Panc1 (cell line): Measurements from ENCODE around the gene PPP1CC. TPM values are rescaled to one million over a fixed set of nuclear protein-coding genes. Genes with fewer than 3 reads are reported as not detected.

ENCODE experiments used
- ATAC-seq: fragments of 200-7000 bp; cut with Tn5 transposase; 2 replicates; pipeline ENCODE4 v1.9.1; 2020; ENCODE audit warnings: mild to moderate bottlenecking, moderate library complexity
- BruUV-seq: library from RNA; stranded (reverse); fragments of 400-500 nt; replicated peaks from 2 replicates; lab custom pipeline; 2021; lab: Mats Ljungman, UMichigan
- CTCF ChIA-PET: fragments of 300-600 bp; sonication (Branson Sonifier 250); formaldehyde crosslinking; loops from one replicate; lab custom pipeline; 2022; ENCODE audit warnings: antibody characterized with exemption; lab: Charles Lee
- POLR2A ChIA-PET: fragments of 300-600 bp; sonication (Branson Sonifier 250); formaldehyde crosslinking; loops from one replicate; lab custom pipeline; 2022; ENCODE audit warnings: antibody characterized with exemption; lab: Charles Lee
- DNase-seq: peaks from one replicate; pipeline ENCODE4 v3.0.0-alpha.2; 2010; ENCODE audit warnings: low read depth, low spot score
- H3K27ac ChIP-seq: 2 replicates; pipeline ENCODE4 v1.5.1; 2011; ENCODE audit warnings: mild to moderate bottlenecking, low read length, inconsistent platforms
- H3K27me3 ChIP-seq: fragments of 200-500 bp; sonication (Bioruptor generic); 2 replicates; pipeline ENCODE4 v1.6.0; 2014; ENCODE audit warnings: low read length, inconsistent platforms; ENCODE audit not compliant: control insufficient read depth, insufficient read depth
- H3K36me3 ChIP-seq: fragments of 200-500 bp; sonication (Bioruptor generic); 2 replicates; pipeline ENCODE4 v1.5.1; 2014; ENCODE audit warnings: inconsistent platforms, mild to moderate bottlenecking, low read length, moderate library complexity; ENCODE audit not compliant: control insufficient read depth, insufficient read depth
- H3K4me1 ChIP-seq: 2 replicates; pipeline ENCODE4 v1.5.1; 2011; ENCODE audit warnings: inconsistent platforms, mild to moderate bottlenecking, low read length, moderate library complexity; ENCODE audit not compliant: control insufficient read depth, insufficient read depth
- H3K4me3 ChIP-seq, 2 experiments: 2 replicates each; pipeline ENCODE4 v1.5.1; 2011 to 2012; ENCODE audit warnings: low read depth in 2 of 2, low read length in 2 of 2, mild to moderate bottlenecking in 2 of 2, inconsistent platforms in 1 of 2, moderate library complexity in 1 of 2
- H3K9me3 ChIP-seq: fragments of 200-500 bp; sonication (Bioruptor generic); 2 replicates; pipeline ENCODE4 v1.5.1; 2014; ENCODE audit warnings: low read depth, mild to moderate bottlenecking, inconsistent platforms, low read length, moderate library complexity; ENCODE audit not compliant: control insufficient read depth, insufficient read depth
- POLR2AphosphoS5 ChIP-seq: IDR thresholded peaks from 2 replicates; pipeline ENCODE4 v1.6.1; 2012; ENCODE audit warnings: mild to moderate bottlenecking, low read depth, low read length, moderate library complexity
- SIN3A ChIP-seq: IDR thresholded peaks from 2 replicates; pipeline ENCODE4 v1.6.1; 2012; ENCODE audit warnings: low read depth, mild to moderate bottlenecking, low read length, moderate library complexity, borderline replicate concordance; ENCODE audit not compliant: insufficient read depth
- TCF7L2 ChIP-seq: IDR thresholded peaks from 2 replicates; pipeline ENCODE4 v1.6.1; 2011; ENCODE audit warnings: mild to moderate bottlenecking, low read depth, low read length, inconsistent platforms
- in situ Hi-C: cut with HindIII; loops from 2 replicates; pipeline ENCODE4 v1.10.0; 2016; ENCODE audit warnings: low sequenced_read_pairs, low pct_unique_long_range_greater_than_20kb
- intact Hi-C: fragments of 100-400 bp; cut with micrococcal nuclease; formaldehyde crosslinking; loops from one replicate; pipeline ENCODE4 v1.10.0; 2022; ENCODE audit not compliant: unreplicated experiment
- total RNA-seq: library from RNA; stranded (reverse); gene quantifications from one replicate; pipeline ENCODE4 v1.2.1, GENCODE V29; 2021; ENCODE audit not compliant: unreplicated experiment
- TF ChIP-seq, protein P1 (sequence below), 2 experiments: IDR thresholded peaks; 2 replicates each; pipeline ENCODE4 v1.6.1; 2011 to 2012; ENCODE audit warnings: low read depth in 2 of 2, control low read depth in 1 of 2, low read length in 1 of 2, mild to moderate bottlenecking in 1 of 2, moderate library complexity in 1 of 2; ENCODE audit not compliant: insufficient read depth in 1 of 2
- TF ChIP-seq, protein P2 (sequence below): fragments of 450-650 bp; IDR thresholded peaks from 2 replicates; pipeline ENCODE4 v1.5.1; 2017; ENCODE audit warnings: mild to moderate bottlenecking

Gene PPP1CC
- total RNA-seq, 1 experiment from 2014 or later: 219 TPM

GRCh38 chr12:110790301-110790700 is 47.6 kb upstream of the PPP1CC start:
- intact Hi-C loops: no loop called here
- H3K27ac ChIP-seq: no peak overlapping the region
- H3K4me1 ChIP-seq: no peaks in the 10 kb centered on the region
- DNase-seq (no peak), ATAC-seq (no peak)
- H3K4me3 ChIP-seq: no peak overlapping the region
- in situ Hi-C loops: no loop called here
- TF ChIP-seq TCF7L2: no peak
- TF ChIP-seq, protein P1, sequence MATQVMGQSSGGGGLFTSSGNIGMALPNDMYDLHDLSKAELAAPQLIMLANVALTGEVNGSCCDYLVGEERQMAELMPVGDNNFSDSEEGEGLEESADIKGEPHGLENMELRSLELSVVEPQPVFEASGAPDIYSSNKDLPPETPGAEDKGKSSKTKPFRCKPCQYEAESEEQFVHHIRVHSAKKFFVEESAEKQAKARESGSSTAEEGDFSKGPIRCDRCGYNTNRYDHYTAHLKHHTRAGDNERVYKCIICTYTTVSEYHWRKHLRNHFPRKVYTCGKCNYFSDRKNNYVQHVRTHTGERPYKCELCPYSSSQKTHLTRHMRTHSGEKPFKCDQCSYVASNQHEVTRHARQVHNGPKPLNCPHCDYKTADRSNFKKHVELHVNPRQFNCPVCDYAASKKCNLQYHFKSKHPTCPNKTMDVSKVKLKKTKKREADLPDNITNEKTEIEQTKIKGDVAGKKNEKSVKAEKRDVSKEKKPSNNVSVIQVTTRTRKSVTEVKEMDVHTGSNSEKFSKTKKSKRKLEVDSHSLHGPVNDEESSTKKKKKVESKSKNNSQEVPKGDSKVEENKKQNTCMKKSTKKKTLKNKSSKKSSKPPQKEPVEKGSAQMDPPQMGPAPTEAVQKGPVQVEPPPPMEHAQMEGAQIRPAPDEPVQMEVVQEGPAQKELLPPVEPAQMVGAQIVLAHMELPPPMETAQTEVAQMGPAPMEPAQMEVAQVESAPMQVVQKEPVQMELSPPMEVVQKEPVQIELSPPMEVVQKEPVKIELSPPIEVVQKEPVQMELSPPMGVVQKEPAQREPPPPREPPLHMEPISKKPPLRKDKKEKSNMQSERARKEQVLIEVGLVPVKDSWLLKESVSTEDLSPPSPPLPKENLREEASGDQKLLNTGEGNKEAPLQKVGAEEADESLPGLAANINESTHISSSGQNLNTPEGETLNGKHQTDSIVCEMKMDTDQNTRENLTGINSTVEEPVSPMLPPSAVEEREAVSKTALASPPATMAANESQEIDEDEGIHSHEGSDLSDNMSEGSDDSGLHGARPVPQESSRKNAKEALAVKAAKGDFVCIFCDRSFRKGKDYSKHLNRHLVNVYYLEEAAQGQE (IDR thresholded peaks at IDR 0.05; ENCODE audit: insufficient read depth in 1 of 2, low read depth in 2 of 2, low read length in 1 of 2): no peak
- TF ChIP-seq SIN3A: no peak
- TF ChIP-seq, protein P2, sequence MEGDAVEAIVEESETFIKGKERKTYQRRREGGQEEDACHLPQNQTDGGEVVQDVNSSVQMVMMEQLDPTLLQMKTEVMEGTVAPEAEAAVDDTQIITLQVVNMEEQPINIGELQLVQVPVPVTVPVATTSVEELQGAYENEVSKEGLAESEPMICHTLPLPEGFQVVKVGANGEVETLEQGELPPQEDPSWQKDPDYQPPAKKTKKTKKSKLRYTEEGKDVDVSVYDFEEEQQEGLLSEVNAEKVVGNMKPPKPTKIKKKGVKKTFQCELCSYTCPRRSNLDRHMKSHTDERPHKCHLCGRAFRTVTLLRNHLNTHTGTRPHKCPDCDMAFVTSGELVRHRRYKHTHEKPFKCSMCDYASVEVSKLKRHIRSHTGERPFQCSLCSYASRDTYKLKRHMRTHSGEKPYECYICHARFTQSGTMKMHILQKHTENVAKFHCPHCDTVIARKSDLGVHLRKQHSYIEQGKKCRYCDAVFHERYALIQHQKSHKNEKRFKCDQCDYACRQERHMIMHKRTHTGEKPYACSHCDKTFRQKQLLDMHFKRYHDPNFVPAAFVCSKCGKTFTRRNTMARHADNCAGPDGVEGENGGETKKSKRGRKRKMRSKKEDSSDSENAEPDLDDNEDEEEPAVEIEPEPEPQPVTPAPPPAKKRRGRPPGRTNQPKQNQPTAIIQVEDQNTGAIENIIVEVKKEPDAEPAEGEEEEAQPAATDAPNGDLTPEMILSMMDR: no peak
- TF ChIP-seq POLR2AphosphoS5: no peak
- H3K9me3 ChIP-seq: no peaks in the 10 kb centered on the region
- ChIA-PET POLR2A (no interaction called here), CTCF (interaction anchor here (0.6 kb wide), 2 partner anchors 13 to 48 kb away, joined by 3 to 5 read pairs; no protein-coding TSS in a partner anchor)
- no TSS peak for BruUV-seq
- no peaks in the 10 kb centered on the region for H3K27me3 ChIP-seq
- no peaks in the 10 kb centered on the region for H3K36me3 ChIP-seq

- POLR2A ChIA-PET: no interaction called here
- no TSS peak for BruUV-seq
- CTCF ChIA-PET: interaction anchor here (0.6 kb wide), 2 partner anchors 158 to 486 kb away, joined by 4 to 5 read pairs; no protein-coding TSS in a partner anchor
- Histone ChIP-seq H3K27me3 (no peaks in the 10 kb centered on the region), H3K4me1 (no peaks in the 10 kb centered on the region), H3K27ac (no peak overlapping the region), H3K9me3 (no peaks in the 10 kb centered on the region), H3K4me3 (no peak overlapping the region), H3K36me3 (no peaks in the 10 kb centered on the region)
- TF ChIP-seq POLR2AphosphoS5 (no peak), SIN3A (no peak), TCF7L2 (no peak)
- TF ChIP-seq, protein P1 (IDR thresholded peaks at IDR 0.05; ENCODE audit: insufficient read depth in 1 of 2, low read depth in 2 of 2, low read length in 1 of 2): no peak
- TF ChIP-seq, protein P2: no peak
- intact Hi-C loops: no loop called here
- no peak for DNase-seq
- ATAC-seq: no peak
- in situ Hi-C loops: no loop called here
Observed at GRCh38 chr12:110786012-110786411, 43.3 kb upstream of the PPP1CC start.
